Right atrium auricular region (tissue), 2 donors: ENCODE measurements around the gene NTRK1. TPM values are rescaled to one million over a fixed set of nuclear protein-coding genes. Genes with fewer than 3 reads are reported as not detected.

ENCODE experiments used
- DNase-seq: peaks from one replicate; pipeline ENCODE4 v3.0.0-alpha.2; 2019; ENCODE audit warnings: low spot score
- H3K27ac ChIP-seq, 2 donors: fragments of 200-600 bp; sonication (generic); 1 replicate in 1 of 2; 2 replicates in 1 of 2; pipeline ENCODE4 v1.5.1; 2016 to 2019
- H3K27me3 ChIP-seq, 2 donors: fragments of 200-600 bp; sonication (generic); one replicate each; pipeline versions ENCODE4 v1.5.1 to v1.6.0; 2017 to 2019
- H3K36me3 ChIP-seq: fragments of 200-600 bp; sonication (generic); one replicate; pipeline ENCODE4 v1.5.1; 2016
- H3K4me1 ChIP-seq, 2 donors: fragments of 200-600 bp; sonication (generic); one replicate each; pipeline versions ENCODE4 v1.5.1 to v1.6.0; 2017 to 2019
- H3K4me3 ChIP-seq, 2 donors: fragments of 200-600 bp; sonication (generic); 1 replicate in 1 of 2; 2 replicates in 1 of 2; pipeline ENCODE4 v1.5.1; 2017 to 2019; ENCODE audit warnings: mild to moderate bottlenecking in 1 of 2, moderate library complexity in 1 of 2
- H3K9me3 ChIP-seq, 2 donors: fragments of 200-600 bp; sonication (generic); one replicate each; pipeline ENCODE4 v1.5.1; 2019
- CTCF ChIP-seq, 2 donors: fragments of 200-600 bp; sonication (generic); IDR thresholded peaks; one replicate each; pipeline ENCODE4 v1.5.1; 2019; ENCODE audit warnings: antibody characterized with exemption in 2 of 2
- total RNA-seq, 2 donors: library from RNA; depleted of rRNA; stranded (reverse); fragments of >200 nt; gene quantifications; one replicate each; pipeline ENCODE4 v1.1.0, GENCODE V29; 2016

NTRK1 gene
- total RNA-seq, 2 donors from 2014 or later = 0.43 to 1.7 TPM

GRCh38 chr1:156844102-156844501 lies 16.6 kb upstream of the NTRK1 start:
- H3K4me1 ChIP-seq = peaks cover 0 to 18% of the 10 kb centered on the region in 2 donors
- DNase-seq = no peak

DNA sequence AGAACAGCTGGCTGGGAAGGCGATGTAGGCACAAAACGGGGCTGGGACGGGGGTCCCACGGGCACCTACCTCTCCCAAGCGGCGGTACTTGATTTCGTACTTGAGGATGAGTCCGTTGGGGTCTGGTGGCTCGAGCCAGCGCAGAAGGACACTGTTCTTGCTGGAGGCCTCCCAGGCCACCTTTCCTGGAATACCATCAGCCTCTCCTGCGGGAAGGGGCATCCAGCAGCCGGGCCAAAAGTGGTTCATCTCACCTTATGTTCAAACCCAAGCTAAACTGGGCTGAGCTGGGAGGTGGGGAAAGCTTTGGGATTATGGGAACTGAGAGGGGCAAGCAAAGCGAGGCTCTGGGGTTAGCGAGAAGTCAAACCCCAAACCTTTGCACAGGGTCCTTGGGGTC lies 16.0 kb upstream of the NTRK1 start:
- no peak for DNase-seq
- Histone ChIP-seq H3K36me3 (no peaks in the 10 kb centered on the region), H3K27me3 (peaks cover 0 to 10% of the 10 kb centered on the region in 2 donors)

More at GRCh38 chr1:156844102-156844501, 16.6 kb upstream of the NTRK1 start:
- no peaks in the 10 kb centered on the region for H3K36me3 ChIP-seq
- no peak overlapping the region for H3K27ac ChIP-seq
- TF ChIP-seq CTCF (IDR thresholded peaks at IDR 0.05) = no peak
- H3K27me3 ChIP-seq = peaks cover 0 to 10% of the 10 kb centered on the region in 2 donors
- no peak overlapping the region for H3K4me3 ChIP-seq
- H3K9me3 ChIP-seq = no peaks in the 10 kb centered on the region

DNA sequence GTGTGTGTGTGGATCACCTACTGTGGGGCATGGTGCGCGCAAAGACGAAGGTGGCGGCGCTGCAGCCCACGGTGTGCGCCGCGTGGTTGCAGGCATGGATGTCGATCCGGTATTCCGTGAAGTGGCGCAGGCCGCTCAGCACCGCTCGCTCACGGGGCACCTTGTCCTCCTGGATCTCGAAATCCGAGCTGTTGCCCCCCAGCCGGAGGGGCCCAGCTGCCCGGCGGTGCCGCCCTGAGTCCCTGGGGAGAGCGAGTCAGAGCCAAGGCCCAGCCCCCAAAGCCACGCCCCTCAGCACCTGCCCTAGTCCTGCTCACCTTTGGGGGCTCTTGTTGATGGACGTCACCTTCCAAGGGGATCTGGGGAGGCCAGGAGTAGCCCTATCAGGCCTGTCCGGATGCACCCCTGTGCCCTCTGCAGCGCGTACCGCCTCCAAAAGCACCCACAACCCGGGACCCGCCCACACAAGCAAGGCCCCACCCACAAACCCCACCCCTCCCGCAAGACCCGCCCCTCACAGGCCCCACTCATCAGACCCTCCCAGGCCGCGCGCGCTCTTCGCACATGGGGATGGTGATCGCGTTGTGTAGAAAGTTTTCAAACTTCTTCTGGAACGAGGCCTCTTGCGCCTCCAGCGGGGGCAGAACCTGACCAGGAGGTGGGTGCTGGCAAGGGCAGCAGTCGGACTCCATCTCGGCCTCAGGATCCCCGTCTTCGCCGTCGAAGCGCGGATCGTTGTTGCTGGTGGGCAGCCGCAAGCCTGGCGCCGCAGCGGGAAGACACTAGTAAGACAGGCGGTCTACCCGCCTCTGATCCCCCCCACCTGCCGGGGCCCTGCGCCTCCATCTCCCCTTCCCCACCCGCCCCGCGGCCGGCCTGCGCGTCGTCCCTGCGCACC lies 15.4 kb upstream of the NTRK1 start:
- H3K4me1 ChIP-seq = peaks cover 0 to 17% of the 10 kb centered on the region in 2 donors
- H3K36me3 ChIP-seq = no peaks in the 10 kb centered on the region
- H3K27ac ChIP-seq = no peak overlapping the region
- TF ChIP-seq CTCF (IDR thresholded peaks at IDR 0.05) = no peak
- peaks cover 0 to 9% of the 10 kb centered on the region in 2 donors for H3K27me3 ChIP-seq
- no peak overlapping the region for H3K4me3 ChIP-seq
- no peaks in the 10 kb centered on the region for H3K9me3 ChIP-seq
- DNase-seq = no peak

More for the DNA sequence above, 16.0 kb upstream of the NTRK1 start:
- no peak overlapping the region for H3K4me3 ChIP-seq
- H3K27ac ChIP-seq = no peak overlapping the region
- peaks cover 0 to 17% of the 10 kb centered on the region in 2 donors for H3K4me1 ChIP-seq
- H3K9me3 ChIP-seq = no peaks in the 10 kb centered on the region
- no peak for TF ChIP-seq CTCF (IDR thresholded peaks at IDR 0.05)

DNA sequence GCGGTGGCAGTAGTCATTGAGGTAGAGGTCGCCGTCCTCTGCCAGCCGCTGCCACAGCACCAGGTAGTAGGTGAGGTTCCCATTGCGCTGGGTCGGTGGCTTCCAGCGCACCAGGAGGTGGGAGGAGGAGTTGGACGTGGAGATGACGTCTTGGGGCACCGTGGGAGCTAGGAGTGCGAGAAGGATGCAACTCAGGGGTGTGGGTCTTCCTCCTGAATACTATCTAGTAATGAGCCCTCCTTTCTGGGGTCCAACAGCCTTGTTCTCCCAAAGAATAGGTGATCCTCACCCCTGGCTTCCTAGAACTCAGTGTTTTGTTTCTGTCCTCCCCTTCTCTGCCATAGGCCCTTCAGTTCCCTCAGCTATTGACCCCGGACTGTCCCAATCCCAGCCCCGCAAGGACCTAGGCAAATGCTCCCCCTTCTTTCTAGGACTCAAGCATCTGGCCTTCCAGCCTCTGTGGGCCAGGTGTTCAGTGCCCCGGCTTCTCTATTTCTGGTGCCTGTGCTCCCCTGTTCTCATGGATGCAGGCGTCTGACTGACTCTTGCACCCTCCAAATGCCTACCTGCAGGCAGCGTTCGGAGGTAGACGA lies 14.6 kb upstream of the NTRK1 start:
- Histone ChIP-seq H3K4me3 (no peak overlapping the region), H3K9me3 (no peaks in the 10 kb centered on the region), H3K27ac (no peak overlapping the region), H3K27me3 (peaks cover 0 to 5% of the 10 kb centered on the region in 2 donors), H3K4me1 (peaks cover 0 to 17% of the 10 kb centered on the region in 2 donors), H3K36me3 (no peaks in the 10 kb centered on the region)
- no peak for DNase-seq
- no peak for TF ChIP-seq CTCF (IDR thresholded peaks at IDR 0.05)

GRCh38 chr1:156846643-156847042 lies 14.0 kb upstream of the NTRK1 start:
- Histone ChIP-seq H3K27me3 (peaks cover 0 to 5% of the 10 kb centered on the region in 2 donors), H3K36me3 (no peaks in the 10 kb centered on the region), H3K9me3 (no peaks in the 10 kb centered on the region), H3K27ac (no peak overlapping the region), H3K4me1 (peaks cover 0 to 18% of the 10 kb centered on the region in 2 donors), H3K4me3 (no peak overlapping the region)
- no peak for DNase-seq
- TF ChIP-seq CTCF (IDR thresholded peaks at IDR 0.05) = no peak
